Stimulated activated CD4-positive, alpha-beta T cell treated with anti-CD3 and anti-CD28 coated beads, Interleukin-15, amount 100 ng/mL, for 48 hours (primary cell): ENCODE results near the gene PDE9A.
"Not testable (repeated sequence)": the region's sequence is repeated elsewhere in the genome, so short reads cannot be mapped to it uniquely, and the experiment has no call there.

Experiments
- DNase-seq, 2 donors: peaks; one replicate each; pipeline ENCODE4 v3.0.0-alpha.2; 2020; ENCODE audit warnings: low read depth in 2 of 2

Gene PDE9A

DNA sequence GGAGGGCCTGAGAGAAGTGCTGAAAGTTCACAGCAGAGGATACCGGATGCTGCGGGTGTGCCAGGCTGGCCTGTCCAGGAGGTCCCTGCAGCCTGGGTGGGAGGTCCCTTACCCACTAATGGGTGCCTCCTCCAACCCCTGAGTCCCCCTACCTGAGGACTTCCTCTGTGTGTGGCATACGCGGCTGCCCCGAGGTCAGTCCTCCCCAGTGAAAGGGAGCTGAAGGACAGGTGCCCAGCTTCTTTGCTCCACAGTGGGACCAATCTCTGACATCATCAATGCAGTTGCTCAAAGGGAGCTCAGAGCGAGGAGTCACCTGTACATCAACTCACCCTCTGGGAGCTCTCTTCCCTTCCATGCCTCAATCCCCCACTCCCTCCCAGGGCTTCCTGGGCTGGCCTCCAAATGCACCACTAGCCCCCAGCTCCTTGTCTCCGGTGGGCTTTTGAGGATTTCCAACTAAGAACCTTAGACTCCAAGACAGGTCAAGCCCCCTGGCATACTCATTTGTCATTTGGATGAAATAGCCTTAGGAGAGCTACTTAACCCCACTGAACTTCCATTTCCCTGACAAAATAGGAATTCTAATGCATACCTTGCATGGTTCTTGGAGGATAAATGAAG lies 53.9 kb downstream of the PDE9A start:
- no peak for DNase-seq

DNA sequence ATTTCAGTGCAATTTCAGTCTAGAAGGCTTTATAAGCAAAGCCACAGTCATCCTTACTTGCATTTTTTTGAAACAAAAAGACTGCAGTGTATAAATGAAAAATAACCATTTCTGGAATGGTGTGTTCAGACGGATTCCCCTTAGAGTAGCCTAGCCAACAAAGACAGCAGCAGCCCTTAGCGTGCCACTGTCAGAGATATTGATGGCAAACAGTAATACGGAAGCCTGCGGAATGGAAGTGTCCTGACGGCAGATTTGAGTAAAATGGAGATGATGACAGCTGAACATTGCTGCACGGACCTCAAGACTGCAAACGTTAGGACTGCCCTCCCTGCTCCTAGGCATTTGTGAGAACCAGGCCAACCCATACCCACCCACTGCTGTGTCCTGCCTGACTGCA lies 54.7 kb downstream of the PDE9A start:
- DNase-seq = no peak

DNA sequence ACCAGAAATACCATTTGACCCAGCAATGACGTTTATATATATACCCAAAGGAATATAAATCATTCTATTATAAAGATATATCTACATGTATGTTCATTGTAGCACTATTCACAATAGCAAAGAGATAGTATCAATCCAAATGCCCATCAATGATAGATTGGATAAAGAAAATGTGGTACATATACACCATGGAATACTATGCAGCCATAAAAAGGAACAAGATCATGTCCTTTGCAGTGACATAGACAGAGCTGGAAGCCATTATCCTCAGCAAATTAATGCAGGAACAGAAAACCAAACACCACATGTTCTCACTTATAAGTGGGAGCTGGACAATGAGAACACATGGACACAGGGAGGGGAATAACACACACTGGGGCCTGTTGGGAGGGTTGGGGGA lies 55.5 kb downstream of the PDE9A start:
- not testable (repeated sequence) for DNase-seq

DNA sequence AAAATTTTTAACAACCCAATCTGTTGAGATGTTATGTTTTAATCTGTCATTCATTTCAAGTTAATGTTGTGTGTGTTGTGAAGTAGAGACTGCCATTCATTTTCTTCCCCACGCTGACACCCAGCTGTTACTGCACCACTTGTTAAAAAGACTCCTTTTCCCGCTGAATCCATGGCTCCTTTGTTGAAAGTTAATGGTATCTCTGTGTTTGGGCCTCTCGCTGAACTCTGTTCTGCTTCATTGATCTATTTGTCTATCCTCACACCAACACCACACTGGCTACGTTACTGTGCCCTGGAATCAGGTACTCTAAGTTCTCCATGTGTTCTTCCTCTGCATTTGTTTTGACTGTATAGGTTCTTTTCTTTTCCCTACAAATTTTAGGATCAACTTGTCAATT lies 58.2 kb downstream of the PDE9A start:
- no peak for DNase-seq

DNA sequence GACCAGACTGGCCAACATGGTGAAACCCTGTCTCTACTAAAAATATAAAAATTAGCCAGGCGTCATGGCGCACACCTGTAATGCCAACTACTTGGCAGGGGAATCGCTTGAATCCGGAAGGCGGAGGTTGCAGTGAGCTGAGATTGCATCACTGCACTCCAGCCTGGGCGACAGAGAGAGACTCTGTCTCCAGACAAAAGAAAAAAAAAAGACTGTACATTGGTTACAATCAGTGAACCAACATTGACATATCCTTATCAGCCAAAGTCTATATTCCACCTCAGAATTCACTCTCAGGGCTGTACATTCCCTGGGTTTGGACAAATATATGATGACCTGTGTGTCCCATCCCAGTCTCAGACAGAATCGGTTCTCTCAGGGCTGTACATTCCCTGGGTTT lies 62.0 kb downstream of the PDE9A start:
- not testable (repeated sequence) for DNase-seq

DNA sequence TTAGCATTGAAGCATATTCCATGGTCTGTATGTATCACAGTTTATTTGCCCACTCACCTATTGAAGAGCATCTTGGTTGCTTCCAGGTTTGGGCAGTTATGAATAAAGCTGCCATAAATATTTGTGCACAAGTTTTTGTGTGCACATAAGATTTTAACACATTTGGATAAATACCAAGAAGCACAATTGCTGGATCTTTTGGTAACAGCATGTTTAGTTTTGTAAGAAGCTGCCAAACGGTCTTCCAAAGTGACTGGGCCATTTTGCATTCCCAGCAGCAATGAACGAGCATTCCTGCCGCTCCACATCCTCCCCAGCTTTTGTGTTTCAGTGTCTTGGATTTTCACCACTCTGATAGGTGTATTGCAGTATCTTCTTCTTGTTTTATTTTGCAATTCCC lies 62.7 kb downstream of the PDE9A start:
- DNase-seq = no peak

DNA sequence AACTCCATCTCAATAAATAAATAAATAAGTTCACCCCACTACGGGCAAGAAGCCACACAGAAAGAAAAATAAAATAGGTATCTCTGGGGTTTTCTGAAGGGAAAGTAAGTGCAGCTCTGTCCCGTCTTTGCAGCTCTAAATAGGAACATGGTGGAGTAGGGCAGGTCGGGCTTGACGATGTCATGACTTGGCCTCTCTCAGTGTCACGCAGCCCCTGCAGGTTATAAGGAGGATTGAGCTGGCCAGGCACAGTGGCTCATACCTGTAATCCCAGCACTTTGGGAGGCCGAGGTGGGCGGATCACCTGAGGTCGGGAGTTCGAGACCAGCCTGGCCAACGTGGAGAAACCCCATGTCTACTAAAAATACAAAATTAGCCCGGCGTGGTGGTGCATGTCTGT lies 67.1 kb downstream of the PDE9A start:
- DNase-seq = not testable (repeated sequence)

DNA sequence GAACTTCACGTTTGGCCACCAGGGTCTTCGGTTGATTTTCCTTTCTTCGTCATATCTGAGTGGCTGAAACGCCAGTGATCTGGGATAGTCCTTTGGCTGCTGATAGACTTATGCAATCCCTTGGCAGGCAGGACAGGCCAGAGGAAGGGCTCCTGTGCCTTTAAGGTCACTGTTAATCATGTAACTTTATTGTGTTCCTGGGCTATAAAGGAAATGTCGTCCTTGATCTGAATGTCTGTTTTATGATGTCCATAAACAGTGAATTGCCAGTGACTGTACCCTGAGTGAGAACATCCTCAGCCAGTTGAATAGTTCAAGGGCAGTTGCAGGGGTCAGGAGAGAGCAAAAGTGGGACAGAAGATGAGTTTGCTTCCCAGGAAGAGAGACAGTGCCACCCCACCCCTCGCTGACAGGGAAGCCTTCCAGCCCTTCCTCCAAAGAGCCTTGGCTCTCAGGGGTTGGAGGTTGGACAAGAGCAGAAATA lies 68.0 kb downstream of the PDE9A start:
- no peak for DNase-seq

DNA sequence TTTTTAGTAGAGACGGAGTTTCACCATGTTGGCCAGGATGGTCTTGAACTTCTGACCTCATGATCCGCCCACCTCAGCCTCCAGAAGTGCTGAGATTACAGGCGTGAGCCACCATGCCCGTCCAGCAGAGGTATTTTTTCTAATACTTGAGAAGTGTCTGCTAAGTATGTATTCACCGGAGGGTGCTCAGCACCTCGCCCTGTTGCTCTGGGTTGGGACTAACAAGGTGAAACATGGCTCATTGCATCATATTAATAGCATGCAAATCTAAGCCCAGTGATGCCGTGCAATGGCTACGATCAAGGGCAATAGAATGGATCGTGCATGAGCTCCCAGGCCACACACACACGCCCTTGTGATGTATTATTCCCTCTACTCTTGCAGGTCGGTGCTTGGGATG lies 68.7 kb downstream of the PDE9A start:
- no peak for DNase-seq

DNA sequence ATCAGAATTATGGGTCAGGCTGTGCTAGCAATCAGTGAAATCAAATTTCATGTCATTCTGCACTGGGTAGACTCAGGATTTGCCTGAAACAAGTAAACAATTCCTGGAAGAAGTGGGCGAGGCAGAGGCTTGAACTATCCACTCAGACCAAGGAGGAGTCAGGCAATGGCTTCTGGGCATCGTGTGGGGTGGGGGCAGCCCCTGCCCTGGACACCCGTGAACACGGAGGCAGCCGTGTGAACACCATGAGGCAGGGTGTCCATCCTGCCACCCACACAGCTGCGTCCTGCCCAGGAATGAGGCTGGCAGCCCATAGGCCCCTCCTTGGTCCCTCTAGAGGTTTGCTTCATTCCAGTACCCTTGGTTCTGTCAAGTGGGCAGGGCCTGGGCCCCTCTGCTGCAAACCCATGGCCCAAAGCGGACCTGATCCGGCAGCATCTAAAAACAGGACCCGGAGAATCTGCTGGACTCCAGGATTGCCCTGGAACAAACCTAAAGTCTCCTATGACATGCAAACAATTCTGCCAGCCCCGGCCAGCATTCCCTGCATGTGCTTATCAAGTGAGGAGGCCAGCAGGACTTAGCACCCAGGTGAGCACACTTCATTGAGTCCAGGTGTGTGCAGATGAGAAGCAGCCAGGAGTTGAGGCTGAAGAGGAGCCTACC lies 69.5 kb downstream of the PDE9A start:
- DNase-seq = no peak

DNA sequence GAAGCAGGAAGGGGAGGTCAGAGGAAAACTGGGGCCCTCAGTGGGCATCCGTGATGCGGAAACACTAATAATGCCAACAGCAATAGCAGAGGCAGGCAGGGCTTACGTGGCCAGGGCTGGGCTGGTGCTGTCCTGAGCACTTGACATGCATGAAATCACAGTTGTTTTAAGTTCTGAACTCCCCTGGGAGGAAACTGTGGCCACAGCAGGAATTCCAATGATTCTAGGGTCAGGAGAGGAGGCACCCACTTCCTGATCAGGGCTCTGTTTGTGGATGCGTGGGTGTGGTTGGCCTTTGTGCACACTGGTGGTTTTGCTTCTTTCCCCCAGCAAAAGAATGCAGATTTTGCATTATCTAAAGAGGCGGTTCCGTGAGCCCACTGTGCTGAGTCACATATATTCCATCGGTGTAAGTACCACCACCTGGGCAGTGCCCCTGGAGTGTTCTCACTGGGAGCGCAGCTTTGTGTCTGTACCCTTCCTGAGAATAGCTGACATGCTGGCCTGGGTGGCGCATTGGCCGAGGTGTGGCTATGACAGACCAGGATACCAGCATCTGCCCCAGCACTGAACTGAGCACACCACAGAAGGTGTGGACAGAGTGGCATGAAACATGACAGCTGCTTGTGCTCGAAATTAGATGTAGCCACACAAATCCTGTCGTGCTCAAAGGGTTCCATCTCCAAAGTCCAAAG lies 71.0 kb downstream of the PDE9A start:
- no peak for DNase-seq

DNA sequence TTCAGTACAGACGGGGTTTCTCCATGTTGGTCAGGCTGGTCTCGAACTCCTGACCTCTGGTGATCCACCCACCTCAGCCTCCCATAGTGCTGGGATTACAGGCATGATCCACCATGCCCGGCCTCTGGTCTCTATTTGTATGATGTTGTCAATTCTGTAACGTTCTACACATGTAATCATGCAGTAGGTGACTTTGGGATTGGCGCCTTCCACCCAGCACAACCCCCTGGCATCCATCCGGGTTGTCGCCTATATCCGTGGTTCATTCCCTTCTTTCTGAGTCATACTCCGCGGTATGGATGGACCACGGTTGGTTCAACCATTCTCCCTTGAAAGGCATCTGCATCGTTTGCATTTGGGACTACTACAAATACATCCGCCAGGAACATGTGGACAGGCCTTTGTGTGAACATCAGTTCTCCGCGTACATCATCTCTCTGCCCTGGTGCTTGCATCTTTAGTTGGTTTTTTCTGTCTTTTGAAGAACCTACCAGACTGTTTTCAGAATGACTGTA lies 72.1 kb downstream of the PDE9A start:
- DNase-seq = no peak

DNA sequence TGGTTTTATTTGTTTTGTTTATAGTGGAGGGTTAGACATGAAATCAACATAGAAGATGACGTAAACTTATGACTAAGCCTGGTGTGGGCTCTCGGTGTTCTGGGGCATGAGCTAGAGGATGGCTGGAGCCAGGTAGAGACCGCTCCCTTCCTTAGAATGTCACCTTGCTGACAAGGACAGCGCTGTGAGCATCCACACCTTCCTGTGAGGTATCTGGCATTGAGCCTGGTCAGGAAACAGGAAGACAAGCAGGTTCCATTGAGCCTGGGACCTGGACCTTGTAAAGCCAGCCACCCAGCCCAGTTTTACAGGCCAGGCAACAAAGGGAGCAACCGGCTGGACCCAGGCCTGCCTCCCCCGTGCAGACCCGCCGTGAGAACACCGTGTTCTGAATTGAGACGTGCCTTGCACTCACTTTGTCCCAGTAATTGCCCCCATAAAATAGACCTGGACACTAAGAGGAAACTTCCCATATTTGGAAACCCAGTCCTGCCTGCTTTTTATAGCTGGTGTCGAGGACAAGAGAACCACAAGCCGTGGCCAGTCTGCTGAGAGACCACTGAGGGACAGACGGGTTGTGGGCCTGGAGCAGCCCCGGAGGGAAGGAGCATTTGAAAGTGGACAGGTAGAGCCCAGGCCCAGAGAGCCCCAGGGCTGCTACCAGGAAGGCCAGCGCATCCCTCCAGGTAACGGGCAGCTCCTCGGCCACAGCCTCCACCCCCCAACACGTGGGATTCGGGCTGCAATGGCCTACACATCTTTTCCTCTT lies 78.0 kb downstream of the PDE9A start:
- no peak for DNase-seq

DNA sequence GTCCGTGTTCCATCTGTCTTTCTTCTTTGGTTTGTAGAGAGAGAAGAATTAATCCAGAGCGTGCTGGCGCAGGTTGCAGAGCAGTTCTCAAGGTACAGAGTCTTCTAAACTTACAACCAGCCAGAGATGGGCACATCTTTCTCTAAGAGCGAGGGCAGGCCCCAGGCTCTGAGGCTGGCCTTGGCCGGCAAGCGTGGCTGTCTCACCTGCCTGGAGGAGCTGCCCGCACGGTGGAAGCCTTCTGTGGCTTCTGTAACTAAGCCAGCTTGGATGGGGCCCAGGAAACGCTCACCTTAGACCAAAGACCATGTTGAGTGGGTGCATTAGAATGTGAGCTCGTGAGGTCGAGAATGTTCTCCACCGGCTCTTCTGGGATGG lies 78.6 kb downstream of the PDE9A start:
- no peak for DNase-seq

DNA sequence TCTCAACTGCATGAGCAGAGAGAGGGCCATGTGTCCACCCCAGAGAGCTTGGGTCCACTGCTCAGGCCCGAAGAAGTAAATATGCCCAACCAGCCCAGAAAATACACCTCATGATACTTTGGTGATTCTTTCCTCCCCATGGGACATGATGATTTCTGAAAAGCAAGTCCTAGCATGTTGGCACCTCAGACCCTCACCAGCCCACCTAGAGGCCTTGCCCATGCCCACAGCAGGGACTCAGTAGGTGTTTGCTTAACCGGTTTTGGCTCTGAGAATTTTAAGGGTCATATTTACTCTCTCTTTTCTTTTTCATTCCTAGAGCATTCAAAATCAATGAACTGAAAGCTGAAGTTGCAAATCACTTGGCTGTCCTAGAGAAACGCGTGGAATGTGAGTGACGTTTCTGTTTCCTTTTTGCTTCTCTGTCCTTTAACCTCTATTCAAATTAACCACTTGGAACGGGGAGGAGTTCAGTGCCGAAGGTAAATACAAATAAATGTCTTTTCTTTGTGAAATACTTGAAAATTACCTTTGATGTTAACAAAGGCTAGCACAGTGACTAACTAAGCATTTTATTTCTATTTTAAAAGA lies 79.7 kb downstream of the PDE9A start:
- no peak for DNase-seq

DNA sequence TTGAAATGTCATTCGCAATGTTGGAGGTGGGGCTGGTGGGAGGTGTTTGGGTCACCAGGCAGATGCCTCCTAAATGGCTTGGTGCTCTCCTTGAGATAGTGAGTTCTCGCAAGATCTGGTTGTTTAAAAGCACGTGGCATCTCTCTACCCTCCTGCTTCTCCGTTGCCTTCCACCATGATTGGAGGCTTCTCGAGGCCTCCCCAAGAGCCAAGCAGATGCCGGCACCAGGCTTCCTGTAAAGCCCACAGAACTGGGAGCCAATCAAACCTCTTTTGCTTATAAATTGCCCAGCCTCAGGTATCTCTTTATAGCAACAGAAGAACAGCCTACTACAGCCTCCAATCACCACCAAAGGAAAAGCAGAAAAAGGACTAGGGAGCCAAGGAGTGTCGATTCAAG lies 80.5 kb downstream of the PDE9A start:
- DNase-seq = no peak

DNA sequence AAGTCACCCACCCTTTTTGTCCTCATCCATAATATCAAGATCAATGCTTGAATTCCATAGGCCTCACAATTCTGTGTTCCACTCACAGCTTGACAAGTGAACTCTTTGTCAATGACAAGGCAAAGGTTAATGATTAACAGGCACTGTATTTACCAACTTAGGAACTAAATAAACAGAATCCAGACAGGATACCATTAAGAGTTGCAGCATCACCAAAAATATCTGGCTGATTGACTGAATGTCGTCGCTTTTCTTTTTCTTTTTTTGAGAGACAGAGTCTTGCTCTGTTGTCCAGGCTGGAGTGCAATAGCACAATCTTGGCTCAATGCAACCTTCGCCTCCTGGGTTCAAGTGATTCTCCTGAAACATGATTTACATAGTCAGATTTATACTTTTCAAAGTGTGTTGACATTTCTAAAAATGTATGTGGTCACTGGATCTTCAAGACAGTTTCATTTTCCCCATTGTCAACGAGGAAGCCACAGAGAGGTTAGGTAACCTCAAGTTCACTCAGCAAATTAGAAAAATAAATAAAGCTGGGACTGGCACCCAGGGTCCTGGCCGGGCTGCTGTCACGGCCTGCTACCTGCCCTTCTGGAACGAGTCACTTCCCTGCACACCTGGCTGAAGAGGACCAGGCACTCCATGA lies 81.0 kb downstream of the PDE9A start:
- DNase-seq = no peak

DNA sequence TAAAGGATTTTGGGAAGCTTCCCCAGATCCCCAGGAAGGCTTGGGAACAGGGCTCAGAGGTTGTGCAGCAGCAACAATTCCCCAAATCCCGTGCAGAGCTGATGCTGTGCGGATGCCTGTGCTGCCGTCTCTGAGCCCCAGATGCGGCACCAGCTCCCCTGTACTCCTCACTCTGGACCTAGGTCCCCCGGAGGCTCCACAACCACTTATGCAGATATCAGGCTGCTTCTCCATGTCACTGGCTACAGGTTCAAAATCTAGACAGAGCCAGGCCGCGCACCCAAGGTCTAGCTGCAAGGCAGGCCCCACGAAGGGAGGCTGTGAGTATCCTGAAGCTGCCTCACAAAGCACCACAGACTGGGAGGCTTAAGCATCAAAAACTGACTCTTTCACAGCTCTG lies 81.6 kb downstream of the PDE9A start:
- DNase-seq = no peak

DNA sequence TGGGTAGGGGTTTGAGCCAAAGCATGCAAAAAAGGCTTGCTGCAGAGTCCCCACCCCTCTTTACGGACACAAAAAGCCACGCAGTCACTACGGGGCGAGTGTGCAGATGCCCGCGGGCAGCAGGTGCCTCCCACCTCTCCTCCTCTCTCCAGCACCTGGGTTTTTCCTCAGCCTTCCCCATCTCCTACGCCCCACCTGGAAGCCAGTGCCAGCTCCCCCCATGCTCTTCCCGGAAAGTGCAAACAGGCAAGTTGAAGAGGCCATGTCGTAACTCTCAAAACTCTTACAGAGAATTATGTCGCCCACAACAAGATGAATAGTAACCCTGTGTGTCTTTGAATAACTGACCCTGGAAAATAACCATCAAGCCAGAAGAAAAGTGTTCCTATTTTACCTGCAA lies 82.5 kb downstream of the PDE9A start:
- DNase-seq = no peak

DNA sequence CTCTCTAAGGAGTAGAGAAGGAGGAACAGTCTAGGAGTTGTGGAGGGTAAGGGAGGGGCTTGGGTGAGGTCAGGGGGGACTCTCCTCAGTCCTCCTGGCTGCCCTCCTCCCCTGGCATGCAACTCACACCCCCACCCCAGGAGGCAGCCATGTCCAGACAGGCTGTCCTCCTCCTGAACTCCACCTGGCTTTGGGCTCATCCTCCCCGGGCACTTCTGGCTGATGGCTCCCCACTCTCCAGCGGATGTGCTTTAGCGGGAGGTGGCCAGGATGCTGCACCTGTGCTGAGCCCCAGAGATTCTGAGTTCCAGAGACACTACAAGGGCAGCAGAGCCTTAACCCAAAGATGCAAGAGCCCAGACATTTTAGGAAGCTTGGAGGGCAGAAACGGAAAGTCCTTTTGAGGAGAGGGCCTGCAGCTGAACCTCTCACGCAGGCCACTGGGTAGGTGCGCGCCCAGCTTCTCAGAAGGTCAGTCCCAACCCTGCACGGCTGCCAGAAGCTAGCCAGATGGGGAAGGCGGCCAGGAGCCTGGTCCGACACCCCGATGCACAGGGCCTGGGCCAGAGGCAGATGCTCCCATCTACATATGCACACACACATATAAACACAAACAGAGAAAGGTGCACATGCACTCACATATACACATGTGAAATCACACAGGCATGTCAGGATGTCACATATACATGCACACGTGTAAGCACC lies 83.4 kb downstream of the PDE9A start:
- no peak for DNase-seq
